Lung (tissue), 12 donors: Measurements from ENCODE around the gene TRMO. TPM values are rescaled to one million over a fixed set of nuclear protein-coding genes. Genes with fewer than 3 reads are reported as not detected.

Source experiments
- ATAC-seq: fragments of 200-7000 bp; cut with Tn5 transposase; one replicate; pipeline ENCODE4 v1.9.1; 2020; ENCODE audit warnings: moderate number of reproducible peaks; ENCODE audit not compliant: insufficient read depth, low FRiP score
- DNase-seq, 3 donors: peaks; one replicate each; pipeline ENCODE4 v3.0.0-alpha.2; 2013 to 2017
- H3K27ac ChIP-seq, 2 donors: one replicate each; pipeline ENCODE4 v1.5.1; 2013; ENCODE audit warnings: mild to moderate bottlenecking in 2 of 2, moderate library complexity in 2 of 2, control low read depth in 1 of 2, inconsistent platforms in 1 of 2, low read depth in 1 of 2, low read length in 1 of 2
- H3K27me3 ChIP-seq, 3 donors: one replicate each; pipeline ENCODE4 v1.5.1; 2013; ENCODE audit warnings: low read length in 2 of 3; ENCODE audit not compliant: control insufficient read depth in 3 of 3, insufficient read depth in 3 of 3
- H3K36me3 ChIP-seq, 4 donors: one replicate each; pipeline ENCODE4 v1.5.1; 2013; ENCODE audit warnings: low read length in 4 of 4, mild to moderate bottlenecking in 1 of 4, moderate library complexity in 1 of 4; ENCODE audit not compliant: control insufficient read depth in 4 of 4, insufficient read depth in 4 of 4
- H3K4me1 ChIP-seq, 5 donors: one replicate each; pipeline ENCODE4 v1.5.1; 2013; ENCODE audit warnings: low read length in 5 of 5, mild to moderate bottlenecking in 2 of 5, moderate library complexity in 1 of 5; ENCODE audit not compliant: control insufficient read depth in 5 of 5, insufficient read depth in 5 of 5
- H3K4me3 ChIP-seq: one replicate; pipeline ENCODE4 v1.5.1; 2013; ENCODE audit warnings: mild to moderate bottlenecking, control low read depth, moderate library complexity
- H3K9ac ChIP-seq, 2 donors: one replicate each; pipeline ENCODE4 v1.5.1; 2013; ENCODE audit warnings: low read length in 2 of 2, control low read depth in 1 of 2; ENCODE audit not compliant: insufficient read depth in 1 of 2
- H3K9me3 ChIP-seq, 4 donors: one replicate each; pipeline ENCODE4 v1.5.1; 2013; ENCODE audit warnings: low read length in 3 of 4, mild to moderate bottlenecking in 1 of 4, moderate library complexity in 1 of 4; ENCODE audit not compliant: control insufficient read depth in 4 of 4, insufficient read depth in 3 of 4
- WGBS, 2 donors: extraction: QIAGEN DNeasy Blood & Tissue Kit; methylation state at CpG; one replicate each; pipeline ENCODE4 v1.1.7; 2013; 5-methylcytosine and 5-hydroxymethylcytosine counted together
- polyA plus RNA-seq, 2 donors: library from polyadenylated mRNA; stranded (reverse); fragments of 200-250 nt; gene quantifications; one replicate each; pipeline ENCODE4 v1.2.1, GENCODE V29; 2013
- total RNA-seq, 2 donors: library from RNA; depleted of rRNA in 1 of 2; stranded (reverse); fragments of >200 nt in 1 of 2; gene quantifications; one replicate each; pipeline ENCODE4 v1.2.1, GENCODE V29; 2014 to 2021
- TF ChIP-seq, protein P1 (sequence below): IDR thresholded peaks from 2 replicates; pipeline ENCODE4 v1.5.1; 2012; ENCODE audit warnings: mild to moderate bottlenecking; ENCODE audit errors: control extremely low read depth, extremely low read depth
- donor health status: control.
- donor health status: control.
- donor health status: Bipolar disorder and iron deficiency.
- donor health status: healthy.
- donor health status: DM: yes; HTN: yes; CAD: no.

The TRMO gene
- total and polyA plus RNA-seq, 4 donors, result 7.8 to 27.9 (median 15.7) TPM

GRCh38 chr9:97911970-97912369 lies 10.3 kb downstream of the TRMO start:
- Histone ChIP-seq H3K9ac (no peak overlapping the region), H3K9me3 (no peaks in the 10 kb centered on the region), H3K4me1 (peaks cover 0 to 4% (median 0%) of the 10 kb centered on the region in 5 donors), H3K4me3 (no peak overlapping the region), H3K27me3 (no peaks in the 10 kb centered on the region), H3K36me3 (peaks cover 24 to 31% (median 27%) of the 10 kb centered on the region in 4 donors), H3K27ac (no peak overlapping the region)
- DNase-seq (no peak), ATAC-seq (no peak)
- WGBS, 2 donors, result 88 to 93% methylated on average over 1 of the region's 1 CpG
- TF ChIP-seq, protein P1, sequence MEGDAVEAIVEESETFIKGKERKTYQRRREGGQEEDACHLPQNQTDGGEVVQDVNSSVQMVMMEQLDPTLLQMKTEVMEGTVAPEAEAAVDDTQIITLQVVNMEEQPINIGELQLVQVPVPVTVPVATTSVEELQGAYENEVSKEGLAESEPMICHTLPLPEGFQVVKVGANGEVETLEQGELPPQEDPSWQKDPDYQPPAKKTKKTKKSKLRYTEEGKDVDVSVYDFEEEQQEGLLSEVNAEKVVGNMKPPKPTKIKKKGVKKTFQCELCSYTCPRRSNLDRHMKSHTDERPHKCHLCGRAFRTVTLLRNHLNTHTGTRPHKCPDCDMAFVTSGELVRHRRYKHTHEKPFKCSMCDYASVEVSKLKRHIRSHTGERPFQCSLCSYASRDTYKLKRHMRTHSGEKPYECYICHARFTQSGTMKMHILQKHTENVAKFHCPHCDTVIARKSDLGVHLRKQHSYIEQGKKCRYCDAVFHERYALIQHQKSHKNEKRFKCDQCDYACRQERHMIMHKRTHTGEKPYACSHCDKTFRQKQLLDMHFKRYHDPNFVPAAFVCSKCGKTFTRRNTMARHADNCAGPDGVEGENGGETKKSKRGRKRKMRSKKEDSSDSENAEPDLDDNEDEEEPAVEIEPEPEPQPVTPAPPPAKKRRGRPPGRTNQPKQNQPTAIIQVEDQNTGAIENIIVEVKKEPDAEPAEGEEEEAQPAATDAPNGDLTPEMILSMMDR, result no peak

- no peaks in the 10 kb centered on the region for H3K9me3 ChIP-seq
- H3K4me3 ChIP-seq, result no peak overlapping the region
- H3K27ac ChIP-seq, result no peak overlapping the region
- 97% methylated on average over 2 of the region's 2 CpGs for WGBS, 2 donors
- no peak for DNase-seq
- TF ChIP-seq, protein P1, result no peak
- ATAC-seq, result no peak
- H3K36me3 ChIP-seq, result peaks cover 24 to 31% (median 27%) of the 10 kb centered on the region in 4 donors
- H3K27me3 ChIP-seq, result no peaks in the 10 kb centered on the region
- no peak overlapping the region for H3K9ac ChIP-seq
- H3K4me1 ChIP-seq, result peaks cover 0 to 4% (median 0%) of the 10 kb centered on the region in 5 donors
Measured at GRCh38 chr9:97911528-97911927, 10.8 kb downstream of the TRMO start.

- Histone ChIP-seq H3K4me3 (no peak overlapping the region), H3K4me1 (peaks cover 0 to 4% (median 0%) of the 10 kb centered on the region in 5 donors), H3K27me3 (no peaks in the 10 kb centered on the region), H3K27ac (no peak overlapping the region), H3K9me3 (no peaks in the 10 kb centered on the region), H3K9ac (no peak overlapping the region), H3K36me3 (peaks cover 24 to 28% (median 27%) of the 10 kb centered on the region in 4 donors)
- 88 to 90% methylated on average over 6 of the region's 6 CpGs for WGBS, 2 donors
- DNase-seq, result no peak
- TF ChIP-seq, protein P1, result no peak
- ATAC-seq, result no peak
Measured at GRCh38 chr9:97910357-97910756, 11.9 kb downstream of the TRMO start.

DNA sequence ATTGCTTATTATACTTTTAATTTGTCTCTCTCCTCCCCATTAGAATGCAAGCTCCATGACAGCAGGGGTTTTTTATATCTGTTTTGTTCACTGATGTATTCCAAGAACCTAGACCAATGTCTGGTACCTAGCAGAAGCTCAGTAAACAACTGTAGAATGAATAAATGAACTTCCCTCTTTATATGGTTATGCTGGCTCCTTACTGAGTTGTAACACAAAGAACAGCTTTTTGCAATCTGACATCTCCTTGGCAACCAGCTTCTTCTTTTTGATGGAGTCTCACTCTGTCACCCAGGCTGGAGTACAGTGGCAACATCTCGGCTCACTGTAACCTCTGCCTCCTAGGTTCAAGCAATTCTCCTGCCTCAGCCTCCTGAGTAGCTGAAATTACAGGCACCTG lies 13.6 kb downstream of the TRMO start:
- DNase-seq (no peak), ATAC-seq (no peak)
- peaks cover 0 to 4% (median 0%) of the 10 kb centered on the region in 5 donors for H3K4me1 ChIP-seq
- H3K9ac ChIP-seq, result no peak overlapping the region
- 50 to 72% methylated on average over 1 of the region's 1 CpG for WGBS, 2 donors
- no peaks in the 10 kb centered on the region for H3K27me3 ChIP-seq
- H3K4me3 ChIP-seq, result no peak overlapping the region
- no peak overlapping the region for H3K27ac ChIP-seq
- H3K36me3 ChIP-seq, result peaks cover 23 to 30% (median 28%) of the 10 kb centered on the region in 4 donors
- TF ChIP-seq, protein P1, result no peak
- no peaks in the 10 kb centered on the region for H3K9me3 ChIP-seq
